Lower leg skin (tissue), 3 donors: ENCODE measurements around the gene CMTM8.

Experiments
- POLR2A ChIP-seq, 2 donors: fragments of 450-650 bp; IDR thresholded peaks; one replicate each; pipeline ENCODE4 v1.6.1; 2016 to 2017; ENCODE audit warnings: antibody characterized with exemption in 2 of 2, mild to moderate bottlenecking in 1 of 2, moderate library complexity in 1 of 2
- TF ChIP-seq, protein P1 (sequence below), 3 donors: fragments of 450-650 bp; IDR thresholded peaks; one replicate each; pipeline ENCODE4 v1.5.1; 2016; ENCODE audit warnings: antibody characterized with exemption in 3 of 3, mild to moderate bottlenecking in 3 of 3, moderate library complexity in 2 of 3

DNA sequence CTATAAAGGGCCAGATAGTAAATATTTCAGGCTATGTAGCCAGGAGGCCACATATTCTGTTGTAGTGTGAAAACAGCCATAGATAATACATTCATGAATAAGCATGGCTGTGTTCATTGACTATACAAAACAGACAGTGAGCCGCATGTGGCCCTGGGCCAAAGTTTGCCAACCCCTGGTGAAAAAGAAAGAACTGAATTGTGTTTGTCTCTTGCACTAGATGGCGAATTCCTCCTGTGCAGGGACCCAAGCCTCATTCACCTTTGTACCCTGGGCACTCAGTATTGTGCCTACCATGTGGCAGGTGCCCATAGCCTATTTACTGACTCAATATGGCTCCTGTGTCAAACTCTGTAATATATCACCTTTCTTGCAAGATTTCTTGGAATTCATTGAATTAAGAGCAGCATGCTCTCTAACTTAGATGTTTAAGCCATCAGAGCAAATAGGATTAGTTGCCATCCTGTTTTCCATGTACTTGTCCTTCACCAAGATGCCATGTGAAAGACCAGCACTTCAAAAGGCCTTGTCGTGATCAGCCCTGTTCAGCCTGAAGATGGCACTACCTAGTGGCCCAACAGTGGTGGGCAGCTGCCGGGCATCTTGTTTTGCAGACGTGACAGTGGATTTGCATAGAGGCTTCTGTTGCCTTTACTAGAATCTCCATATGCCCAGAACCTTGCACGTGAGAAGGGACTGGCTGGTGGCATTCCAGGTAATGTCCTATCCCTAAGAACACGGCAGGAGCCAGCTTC lies 102.3 kb downstream of the CMTM8 start:
- no peak for TF ChIP-seq POLR2A (IDR thresholded peaks at IDR 0.05)
- TF ChIP-seq, protein P1, sequence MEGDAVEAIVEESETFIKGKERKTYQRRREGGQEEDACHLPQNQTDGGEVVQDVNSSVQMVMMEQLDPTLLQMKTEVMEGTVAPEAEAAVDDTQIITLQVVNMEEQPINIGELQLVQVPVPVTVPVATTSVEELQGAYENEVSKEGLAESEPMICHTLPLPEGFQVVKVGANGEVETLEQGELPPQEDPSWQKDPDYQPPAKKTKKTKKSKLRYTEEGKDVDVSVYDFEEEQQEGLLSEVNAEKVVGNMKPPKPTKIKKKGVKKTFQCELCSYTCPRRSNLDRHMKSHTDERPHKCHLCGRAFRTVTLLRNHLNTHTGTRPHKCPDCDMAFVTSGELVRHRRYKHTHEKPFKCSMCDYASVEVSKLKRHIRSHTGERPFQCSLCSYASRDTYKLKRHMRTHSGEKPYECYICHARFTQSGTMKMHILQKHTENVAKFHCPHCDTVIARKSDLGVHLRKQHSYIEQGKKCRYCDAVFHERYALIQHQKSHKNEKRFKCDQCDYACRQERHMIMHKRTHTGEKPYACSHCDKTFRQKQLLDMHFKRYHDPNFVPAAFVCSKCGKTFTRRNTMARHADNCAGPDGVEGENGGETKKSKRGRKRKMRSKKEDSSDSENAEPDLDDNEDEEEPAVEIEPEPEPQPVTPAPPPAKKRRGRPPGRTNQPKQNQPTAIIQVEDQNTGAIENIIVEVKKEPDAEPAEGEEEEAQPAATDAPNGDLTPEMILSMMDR (IDR thresholded peaks at IDR 0.05) = no peak
